Stimulated activated CD8-positive, alpha-beta memory T cell treated with anti-CD3 and anti-CD28 coated beads, Interleukin-2, amount 100 ng/mL, for 48 hours (primary cell): ENCODE results near the gene ORMDL2.
"Not testable (repeated sequence)": the region's sequence is repeated elsewhere in the genome, so short reads cannot be mapped to it uniquely, and the experiment has no call there.

ENCODE experiments used
- DNase-seq, 2 donors: peaks; one replicate each; pipeline ENCODE4 v3.0.0-alpha.2; 2020; ENCODE audit warnings: low read depth in 2 of 2

Gene ORMDL2

GRCh38 chr12:55852740-55853139 lies 34.9 kb downstream of the ORMDL2 start:
- no peak for DNase-seq

DNA sequence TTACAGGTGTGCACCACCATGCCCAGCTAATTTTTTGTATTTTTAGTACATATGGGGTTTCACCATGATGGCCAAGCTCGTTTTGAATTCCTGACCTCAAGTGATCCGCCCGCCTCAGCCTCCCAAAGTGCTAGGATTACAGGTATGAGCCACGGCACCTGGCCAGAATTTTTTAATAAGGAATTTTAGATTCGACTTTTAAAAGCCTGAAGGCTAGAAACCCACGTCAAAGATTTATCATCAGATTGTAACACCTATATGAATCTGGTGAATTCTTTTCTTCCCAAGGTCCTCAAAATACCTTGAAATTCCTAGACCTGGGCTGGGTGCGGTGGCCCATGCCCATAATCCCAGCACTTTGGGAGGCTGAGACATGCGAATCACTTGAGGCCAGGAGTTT lies 43.6 kb downstream of the ORMDL2 start:
- no peak for DNase-seq

GRCh38 chr12:55861871-55862270 lies 44.0 kb downstream of the ORMDL2 start:
- DNase-seq, result no peak

- DNase-seq, result no peak
Measured at GRCh38 chr12:55862286-55862685, 44.4 kb downstream of the ORMDL2 start.

GRCh38 chr12:55862931-55863330 lies 45.1 kb downstream of the ORMDL2 start:
- not testable (repeated sequence) for DNase-seq

DNA sequence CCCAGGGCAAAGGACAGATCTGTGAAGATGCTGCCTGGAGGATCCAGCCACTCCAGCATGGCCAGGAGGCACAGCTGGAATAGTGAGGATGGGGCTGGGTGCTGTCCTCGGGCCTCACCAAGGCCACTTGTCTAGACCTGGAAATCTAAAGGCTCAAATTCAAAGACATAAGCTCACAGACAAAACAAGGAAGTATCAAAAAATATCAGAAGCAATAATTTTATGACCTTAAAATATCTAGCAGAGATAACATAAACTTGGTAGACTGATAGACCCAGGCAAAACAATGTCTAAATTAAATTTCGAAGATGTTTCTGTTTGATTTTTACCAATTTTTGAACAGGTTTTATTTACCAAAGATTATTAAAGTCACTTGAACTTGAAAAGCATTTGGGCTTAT lies 47.5 kb downstream of the ORMDL2 start:
- no peak for DNase-seq

- DNase-seq, result not testable (repeated sequence)
Measured at GRCh38 chr12:55866454-55867004, 48.7 kb downstream of the ORMDL2 start.
